Measurements from ENCODE around the gene MTSS2. TPM values are rescaled to one million over a fixed set of nuclear protein-coding genes. Genes with fewer than 3 reads are reported as not detected.

MTSS2 gene
- polyA plus RNA-seq, 4 donors, result 41.6 to 48.8 (median 45.2) TPM

GRCh38 chr16:70701036-70701435 is 15.2 kb upstream of the MTSS2 start:
- DNase-seq (ENCODE audit: low read depth in 4 of 4, low spot score in 3 of 4), result no peak

GRCh38 chr16:70700101-70701020 is 14.5 kb upstream of the MTSS2 start:
- no peak for DNase-seq (ENCODE audit: low read depth in 4 of 4, low spot score in 3 of 4)

DNA sequence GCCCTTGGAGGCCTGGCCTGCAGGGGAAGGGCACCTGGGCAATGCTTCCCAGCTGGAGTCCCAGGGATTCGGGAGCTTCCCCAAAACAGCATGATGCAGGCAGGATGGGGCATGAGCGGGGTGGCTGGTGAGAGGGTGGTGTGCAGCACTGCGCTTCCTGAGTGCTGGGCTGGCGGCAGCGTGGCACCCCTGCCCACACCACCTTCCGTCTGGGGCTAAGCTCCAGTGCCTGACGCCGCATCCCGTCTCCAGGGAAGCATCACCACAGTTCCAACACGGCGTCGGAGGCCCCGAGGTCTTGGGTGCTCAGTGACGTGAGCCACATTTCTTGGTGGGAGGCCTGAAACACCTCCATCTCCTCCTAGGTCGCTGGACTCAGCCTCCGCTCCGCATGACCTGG is 13.8 kb upstream of the MTSS2 start:
- no peak for DNase-seq (ENCODE audit: low read depth in 4 of 4, low spot score in 3 of 4)

- no peak for DNase-seq (ENCODE audit: low read depth in 4 of 4, low spot score in 3 of 4)
These were observed 13.0 kb upstream of the MTSS2 start for GRCh38 chr16:70698901-70699300.

DNA sequence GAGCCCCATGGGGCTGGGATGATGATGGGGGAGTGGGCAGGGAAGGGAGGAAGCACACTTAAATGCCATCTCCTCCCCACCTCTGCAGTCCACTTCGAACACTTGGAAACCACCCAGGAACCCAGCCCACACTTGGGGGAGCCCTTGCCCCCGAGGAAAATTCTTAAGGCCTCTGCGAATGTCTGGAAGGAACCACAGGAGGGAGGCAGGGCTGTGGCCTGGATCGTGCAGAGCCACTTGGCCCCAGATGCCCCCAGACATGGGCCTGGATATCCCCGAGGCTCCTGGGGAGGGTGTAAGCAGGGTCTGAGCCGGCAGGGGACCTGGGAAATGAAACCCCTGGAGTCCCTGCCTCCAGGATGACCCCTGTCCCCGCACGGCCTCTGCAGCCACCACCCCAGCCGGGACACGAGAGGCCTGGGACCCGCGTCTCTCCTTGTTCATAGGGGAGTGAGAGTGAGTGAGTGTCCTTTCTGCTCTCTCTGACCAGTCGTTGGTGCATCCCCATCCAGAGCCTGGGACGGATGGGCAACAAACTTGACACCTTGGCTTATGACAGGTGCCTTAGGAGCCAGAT is 11.8 kb upstream of the MTSS2 start:
- DNase-seq (ENCODE audit: low read depth in 4 of 4, low spot score in 3 of 4), result no peak

DNA sequence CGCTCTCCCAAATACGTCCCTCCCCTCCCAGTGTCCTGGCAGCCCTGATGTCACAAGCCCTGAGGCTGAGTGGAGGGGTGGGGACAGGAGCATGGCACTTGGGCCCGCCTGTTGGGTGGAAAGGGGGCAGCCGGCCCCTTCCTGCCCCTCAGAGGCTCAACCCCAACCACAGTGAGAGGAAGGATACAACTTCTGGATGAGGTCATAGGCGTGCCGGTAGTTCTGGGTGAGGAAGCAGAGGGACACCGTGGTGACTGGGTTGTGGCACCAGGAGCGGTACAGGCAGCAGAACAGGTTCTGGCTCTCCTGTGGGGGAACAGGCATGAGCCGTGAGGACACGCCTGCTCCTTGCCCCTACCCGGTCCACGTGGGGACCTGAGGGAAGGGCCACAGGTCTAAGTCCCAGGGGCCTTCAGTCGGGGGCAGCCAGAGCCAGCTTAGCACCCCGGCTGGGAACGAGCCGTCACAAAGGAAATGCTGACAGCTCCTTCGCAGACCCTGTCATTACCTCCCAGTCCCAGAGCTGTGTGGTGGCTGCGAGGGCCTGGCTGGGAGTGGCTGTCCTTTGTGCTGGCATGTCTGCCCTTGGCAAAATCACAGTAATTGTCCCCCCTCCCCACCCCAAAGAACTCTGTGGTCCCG is 11.2 kb upstream of the MTSS2 start:
- no peak for DNase-seq (ENCODE audit: low read depth in 4 of 4, low spot score in 3 of 4)

DNA sequence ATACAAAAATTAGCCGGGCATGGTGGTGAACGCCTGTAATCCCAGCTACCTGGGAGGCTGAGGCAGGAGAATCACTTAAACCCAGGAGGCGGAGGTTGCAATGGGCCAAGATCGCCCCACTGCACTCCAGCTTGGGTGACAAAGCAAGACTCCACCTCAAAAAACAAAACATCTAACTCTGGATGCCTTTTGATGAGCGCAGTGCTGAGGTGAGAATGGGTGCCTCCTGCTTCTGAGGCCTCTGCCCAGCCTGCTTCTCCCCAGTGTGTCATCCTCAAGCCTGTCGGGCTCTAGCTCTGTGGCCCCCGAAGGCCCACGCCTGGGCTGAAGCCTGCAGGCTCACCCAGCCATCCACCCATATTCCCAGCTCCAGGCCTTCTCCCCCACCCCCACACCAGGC is 10.5 kb upstream of the MTSS2 start:
- DNase-seq (ENCODE audit: low read depth in 4 of 4, low spot score in 3 of 4), result no peak

GRCh38 chr16:70695331-70696070 is 9.6 kb upstream of the MTSS2 start:
- DNase-seq (ENCODE audit: low read depth in 4 of 4, low spot score in 3 of 4), result no peak

GRCh38 chr16:70694868-70695218 is 9.0 kb upstream of the MTSS2 start:
- no peak for DNase-seq (ENCODE audit: low read depth in 4 of 4, low spot score in 3 of 4)

GRCh38 chr16:70694088-70694867 is 8.4 kb upstream of the MTSS2 start:
- DNase-seq (ENCODE audit: low read depth in 4 of 4, low spot score in 3 of 4), result no peak

DNA sequence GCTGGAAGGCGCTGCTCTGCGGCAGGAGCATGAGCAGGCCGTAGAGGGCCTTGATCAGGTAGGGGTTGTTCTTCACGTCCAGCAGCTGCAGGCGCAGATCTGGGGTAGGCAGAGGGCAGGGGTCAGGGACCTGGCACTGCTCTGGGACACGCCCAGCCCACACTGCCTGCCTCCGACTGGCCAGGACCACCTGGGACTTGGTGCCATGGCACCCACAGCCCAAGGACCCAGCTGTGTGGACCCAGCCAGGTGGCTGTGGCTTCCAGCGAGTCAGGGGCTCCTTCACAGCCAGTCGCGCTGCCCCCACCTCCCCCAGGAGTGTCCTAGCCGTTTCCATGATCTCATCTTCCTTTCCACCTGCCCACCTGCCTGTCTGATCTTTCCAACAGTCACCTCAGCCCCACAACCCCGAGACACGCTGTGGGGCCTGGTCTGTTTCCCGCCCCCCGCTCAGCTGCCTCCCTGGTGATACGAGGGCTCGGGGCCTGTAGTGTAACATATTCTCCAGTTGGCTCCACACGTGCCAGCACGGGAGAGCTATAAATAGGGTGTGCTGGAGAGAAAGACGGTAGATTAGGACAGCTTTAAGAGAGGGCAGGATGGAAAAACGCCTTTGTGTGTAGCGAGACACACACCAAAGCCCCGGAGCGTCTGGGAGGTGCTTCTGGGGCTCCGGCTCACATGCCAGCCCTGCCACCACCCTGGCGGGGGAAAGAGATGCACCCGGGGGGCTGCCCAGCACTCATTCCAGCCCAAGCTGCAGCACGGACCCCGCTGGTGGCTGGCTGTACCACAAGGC is 7.2 kb upstream of the MTSS2 start:
- DNase-seq (ENCODE audit: low read depth in 4 of 4, low spot score in 3 of 4), result no peak

DNA sequence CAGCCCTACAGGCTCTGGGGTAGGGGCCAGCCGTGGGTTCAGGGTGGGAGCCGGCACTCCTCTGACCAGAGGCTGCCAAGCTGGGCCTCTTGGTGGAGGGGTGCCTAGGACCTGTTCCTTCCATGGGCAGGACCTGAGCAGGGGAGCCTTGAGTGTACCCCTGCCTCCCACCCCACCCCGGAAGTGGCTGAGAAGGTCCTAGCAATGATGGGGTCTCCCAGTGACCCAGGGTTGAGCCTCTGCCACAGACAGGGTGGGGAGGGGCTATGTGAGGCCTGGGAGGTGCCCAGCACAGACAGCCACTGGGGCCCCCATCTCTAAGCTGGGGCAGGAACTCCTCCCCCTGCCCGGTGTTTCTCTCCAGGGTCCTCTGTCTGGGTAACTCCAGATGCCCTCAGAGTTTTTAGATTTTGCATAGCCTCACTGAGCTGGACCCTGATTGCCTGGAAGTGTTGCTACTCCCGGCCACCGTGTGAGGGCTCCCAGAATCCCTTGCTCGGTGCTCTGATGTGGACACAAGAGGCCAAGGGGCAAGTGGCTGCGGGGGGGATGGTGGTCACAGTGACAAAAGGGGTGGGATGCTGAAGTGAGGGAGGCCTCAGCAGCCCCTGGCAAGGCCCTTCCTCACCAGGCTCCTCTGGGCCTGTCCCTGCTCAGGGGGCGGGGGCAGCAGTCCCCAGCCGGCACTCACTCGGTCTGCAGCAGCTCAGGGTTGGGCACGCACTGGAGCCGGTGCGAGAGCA is 6.4 kb upstream of the MTSS2 start:
- DNase-seq (ENCODE audit: low read depth in 4 of 4, low spot score in 3 of 4), result no peak

DNA sequence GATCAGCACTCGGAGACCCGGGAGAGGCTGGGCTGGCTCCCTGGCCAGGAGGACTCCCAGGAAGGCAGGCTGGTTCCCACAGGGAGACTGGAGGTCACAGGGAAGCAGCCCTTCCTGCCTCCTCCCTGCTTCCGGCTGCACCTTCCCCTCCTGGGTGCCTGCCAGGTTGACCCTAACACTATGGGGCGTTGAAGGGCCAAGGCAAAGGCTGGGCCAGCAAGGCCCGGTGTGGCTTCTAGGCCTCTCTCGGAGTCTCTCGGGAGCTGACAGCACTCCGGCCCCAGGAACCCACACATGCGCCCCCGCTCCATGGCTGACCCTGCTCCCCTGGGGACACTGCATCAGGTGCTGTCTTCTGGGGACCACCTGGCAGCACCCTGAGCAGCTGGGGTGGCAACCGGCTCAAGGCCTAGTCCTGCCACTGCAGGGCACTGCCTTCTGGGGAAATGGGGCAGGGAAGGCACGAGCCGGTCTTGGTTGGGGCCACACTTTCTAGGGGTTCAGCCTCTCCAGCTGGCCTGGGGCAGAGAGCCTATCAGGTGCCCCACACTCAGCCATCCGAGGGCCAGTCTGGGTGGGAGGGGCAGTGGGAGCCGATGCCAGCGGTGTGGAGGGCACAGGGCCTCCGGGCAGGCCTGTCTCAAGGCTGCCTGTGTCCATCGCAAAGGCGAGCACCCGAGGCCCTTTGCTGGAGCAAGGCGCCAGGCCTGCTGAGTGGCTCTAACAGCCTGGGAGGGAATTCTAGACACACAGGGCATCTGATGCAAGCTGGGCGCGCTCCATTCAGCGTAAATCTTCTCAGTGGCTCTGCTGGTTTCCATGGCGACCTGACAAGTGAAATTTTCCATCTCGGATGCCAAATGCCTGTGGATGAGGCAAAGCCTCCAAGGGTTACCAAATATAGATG is 5.6 kb upstream of the MTSS2 start:
- no peak for DNase-seq (ENCODE audit: low read depth in 4 of 4, low spot score in 3 of 4)

DNA sequence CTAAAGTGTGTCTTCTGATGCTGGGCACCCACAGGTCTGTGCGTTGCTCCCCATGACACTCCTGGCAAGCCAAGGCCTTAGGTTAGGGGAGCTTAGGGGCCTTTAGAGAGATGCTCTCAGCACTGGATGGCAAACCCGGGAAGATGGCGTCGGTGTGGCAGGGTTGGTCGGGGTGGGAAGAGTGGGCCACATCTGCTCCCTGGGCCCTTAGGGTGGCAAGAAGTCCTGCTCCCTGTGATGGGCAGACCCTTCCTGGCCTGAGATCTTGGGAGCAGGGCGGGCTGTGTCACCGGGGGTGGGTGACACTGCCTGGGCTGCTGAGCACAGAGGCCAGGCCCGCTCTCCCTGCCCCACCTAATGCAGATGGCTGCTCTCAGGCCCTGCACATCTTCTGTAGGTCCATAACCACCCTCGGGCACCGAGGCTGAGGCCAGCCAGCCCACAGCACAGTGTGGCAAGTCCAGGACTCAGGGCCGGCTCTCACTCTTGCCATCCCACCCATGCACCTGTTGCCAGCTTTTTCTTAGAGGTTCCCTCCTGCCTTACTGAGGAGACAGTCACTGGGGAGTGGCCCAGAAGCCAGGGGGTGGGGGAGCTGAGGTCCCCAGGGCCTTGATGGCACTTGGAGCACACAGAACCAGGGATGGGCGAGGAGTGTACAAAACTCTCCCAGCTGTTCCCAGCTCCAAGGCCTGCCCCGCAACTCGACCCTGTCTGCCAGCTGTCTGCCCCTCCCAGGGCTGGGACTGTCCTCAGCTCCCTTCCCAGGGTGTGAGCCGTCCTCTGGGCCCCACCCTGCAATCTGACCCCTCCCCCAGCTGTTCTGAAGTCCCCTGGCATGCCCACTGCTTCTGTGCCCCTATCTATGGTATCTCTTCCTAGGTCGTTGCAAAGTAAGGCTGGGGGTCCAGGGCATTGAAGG is 4.4 kb upstream of the MTSS2 start:
- no peak for DNase-seq (ENCODE audit: low read depth in 4 of 4, low spot score in 3 of 4)

DNA sequence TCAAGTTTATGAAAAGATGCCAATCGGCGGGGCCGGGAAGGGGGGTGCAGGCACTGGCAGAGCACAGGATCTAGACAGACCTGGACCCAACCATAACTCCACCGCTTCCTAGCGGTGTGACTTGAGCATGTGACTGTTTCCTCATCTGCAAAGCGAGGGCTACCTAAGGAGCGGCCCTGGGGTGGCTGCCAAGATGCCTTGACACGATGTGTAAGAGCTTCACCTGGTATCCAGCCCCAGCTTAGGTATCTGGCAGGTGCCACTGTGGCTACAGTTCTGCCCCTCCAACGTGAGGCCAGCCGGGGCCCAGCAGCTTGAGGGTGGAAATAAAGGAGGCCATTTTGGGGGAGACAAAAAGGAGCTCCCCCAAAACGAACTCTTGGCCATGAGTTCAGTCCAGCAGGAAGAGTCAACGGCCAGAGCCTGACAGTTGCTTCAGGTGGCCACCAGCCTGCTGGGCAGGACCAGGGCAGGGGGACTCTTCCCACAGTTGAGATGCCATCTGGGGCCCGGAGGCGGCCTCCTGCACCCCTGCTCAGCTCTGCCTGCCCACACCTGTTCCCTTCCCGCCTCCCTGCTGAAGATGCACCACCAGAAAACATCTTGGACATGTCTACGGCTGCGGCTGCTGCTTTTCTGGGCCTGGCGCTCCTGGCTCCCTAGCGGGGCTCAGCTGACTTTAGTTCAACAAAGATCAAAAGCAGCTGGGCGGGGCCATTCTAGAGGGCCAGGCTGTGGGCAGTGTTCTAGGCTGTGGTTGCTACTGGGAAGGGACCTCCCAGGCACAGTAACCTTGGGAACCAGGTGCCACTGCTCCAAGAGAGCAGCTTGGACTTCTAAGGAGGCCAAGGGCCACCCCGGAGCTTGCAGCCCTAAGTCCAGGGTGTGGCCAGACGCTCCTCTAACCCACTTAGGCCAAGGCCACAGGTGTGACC is 3.4 kb upstream of the MTSS2 start:
- no peak for DNase-seq (ENCODE audit: low read depth in 4 of 4, low spot score in 3 of 4)

Measured in left renal pelvis (tissue), 4 donors.